Osteoblast (primary cell): ENCODE results near the gene DDX10. TPM values are rescaled to one million over a fixed set of nuclear protein-coding genes. Genes with fewer than 3 reads are reported as not detected.

Experiments used
- DNase-seq: peaks from one replicate; pipeline ENCODE4 v3.0.0; 2011; ENCODE audit warnings: low spot score, mixed read lengths; ENCODE audit not compliant: insufficient read length; ENCODE audit errors: missing footprints
- H2AFZ ChIP-seq: 2 replicates; pipeline ENCODE4 v1.6.0; 2011; ENCODE audit warnings: mild to moderate bottlenecking, low read length
- H3K27ac ChIP-seq: 2 replicates; pipeline ENCODE4 v1.5.1; 2011; ENCODE audit warnings: mild to moderate bottlenecking, low read depth, low read length, moderate library complexity
- H3K27me3 ChIP-seq: 2 replicates; pipeline ENCODE4 v1.6.0; 2012; ENCODE audit warnings: mild to moderate bottlenecking, control low read depth, inconsistent platforms, low read length, moderate library complexity; ENCODE audit not compliant: insufficient read depth
- H3K36me3 ChIP-seq: 2 replicates; pipeline ENCODE4 v1.5.1; 2011; ENCODE audit warnings: mild to moderate bottlenecking, low read length, control low read depth, moderate library complexity; ENCODE audit not compliant: insufficient read depth
- H3K4me1 ChIP-seq: 2 replicates; pipeline ENCODE4 v1.5.1; 2011; ENCODE audit warnings: mild to moderate bottlenecking, low read length, control low read depth, moderate library complexity; ENCODE audit not compliant: insufficient read depth
- H3K4me2 ChIP-seq: 2 replicates; pipeline ENCODE4 v1.6.0; 2011; ENCODE audit warnings: mild to moderate bottlenecking, low read length; ENCODE audit not compliant: insufficient read depth
- H3K4me3 ChIP-seq: fragments of 200-600 bp; sonication (generic); 3 replicates; pipeline ENCODE4 v1.5.1; 2012; ENCODE audit warnings: mild to moderate bottlenecking, low read length, inconsistent platforms; ENCODE audit not compliant: insufficient read depth
- H3K79me2 ChIP-seq: 2 replicates; pipeline ENCODE4 v1.6.0; 2012; ENCODE audit warnings: mild to moderate bottlenecking, low read length, control low read depth, inconsistent platforms; ENCODE audit not compliant: insufficient read depth
- H3K9me3 ChIP-seq: 2 replicates; pipeline ENCODE4 v1.5.1; 2011; ENCODE audit warnings: low read depth, low read length, control low read depth
- H4K20me1 ChIP-seq: 2 replicates; pipeline ENCODE4 v1.6.0; 2012; ENCODE audit warnings: mild to moderate bottlenecking, low read length, control low read depth; ENCODE audit not compliant: insufficient read depth
- CTCF ChIP-seq: IDR thresholded peaks from 2 replicates; pipeline ENCODE4 v1.5.1; 2011; ENCODE audit warnings: mild to moderate bottlenecking, low read depth, low read length, moderate library complexity; ENCODE audit errors: extremely low read depth
- total RNA-seq: library from RNA; depleted of rRNA; stranded (reverse); fragments of >200 nt; gene quantifications from 2 replicates; pipeline ENCODE4 v1.2.3, GENCODE V29; 2012

The DDX10 gene
- total RNA-seq, 1 donor: 16.6 TPM

- Histone ChIP-seq H3K4me3 (peak overlapping the region; percentile 47), H3K9me3 (no peaks in the 10 kb centered on the region), H3K27ac (peak overlapping the region; percentile 11), H3K27me3 (no peaks in the 10 kb centered on the region), H3K4me1 (peaks cover 26% of the 10 kb centered on the region), H4K20me1 (no peaks in the 10 kb centered on the region), H3K79me2 (no peaks in the 10 kb centered on the region), H3K4me2 (peak overlapping the region; percentile 81), H3K36me3 (no peaks in the 10 kb centered on the region), H2AFZ (peak overlapping the region; percentile 21)
- TF ChIP-seq CTCF: no peak
- DNase-seq: no peak
Observed at GRCh38 chr11:108853864-108854263, 189.0 kb downstream of the DDX10 start.

GRCh38 chr11:108854346-108854745 lies 189.5 kb downstream of the DDX10 start:
- H3K4me1 ChIP-seq: peaks cover 26% of the 10 kb centered on the region
- peak overlapping the region; percentile 47 for H3K4me3 ChIP-seq
- H3K4me2 ChIP-seq: peak overlapping the region; percentile 81
- H3K27me3 ChIP-seq: no peaks in the 10 kb centered on the region
- H4K20me1 ChIP-seq: no peaks in the 10 kb centered on the region
- DNase-seq: no peak
- no peaks in the 10 kb centered on the region for H3K9me3 ChIP-seq
- no peak overlapping the region for H2AFZ ChIP-seq
- TF ChIP-seq CTCF: no peak
- no peaks in the 10 kb centered on the region for H3K79me2 ChIP-seq
- no peaks in the 10 kb centered on the region for H3K36me3 ChIP-seq
- peak overlapping the region; percentile 11 for H3K27ac ChIP-seq

GRCh38 chr11:108857382-108857781 lies 192.5 kb downstream of the DDX10 start:
- Histone ChIP-seq H3K4me1 (peaks cover 24% of the 10 kb centered on the region), H2AFZ (no peak overlapping the region), H4K20me1 (no peaks in the 10 kb centered on the region), H3K36me3 (no peaks in the 10 kb centered on the region), H3K79me2 (no peaks in the 10 kb centered on the region), H3K9me3 (no peaks in the 10 kb centered on the region), H3K4me3 (no peak overlapping the region), H3K27ac (no peak overlapping the region), H3K27me3 (no peaks in the 10 kb centered on the region), H3K4me2 (peak overlapping the region; percentile 25)
- TF ChIP-seq CTCF: no peak
- no peak for DNase-seq

- H3K4me2 ChIP-seq: no peak overlapping the region
- H3K36me3 ChIP-seq: no peaks in the 10 kb centered on the region
- H4K20me1 ChIP-seq: no peaks in the 10 kb centered on the region
- no peak overlapping the region for H2AFZ ChIP-seq
- no peak overlapping the region for H3K27ac ChIP-seq
- DNase-seq: no peak
- H3K79me2 ChIP-seq: no peaks in the 10 kb centered on the region
- TF ChIP-seq CTCF: no peak
- no peaks in the 10 kb centered on the region for H3K27me3 ChIP-seq
- no peaks in the 10 kb centered on the region for H3K9me3 ChIP-seq
- H3K4me1 ChIP-seq: peaks cover 13% of the 10 kb centered on the region
- H3K4me3 ChIP-seq: no peak overlapping the region
Observed at GRCh38 chr11:108858622-108859021, 193.8 kb downstream of the DDX10 start.
